Mesothelial cell of epicardium (in vitro differentiated cells): Measurements from ENCODE around the gene ISL1. TPM values are rescaled to one million over a fixed set of nuclear protein-coding genes. Genes with fewer than 3 reads are reported as not detected.

Source experiments
- DNase-seq, 2 experiments: peaks; one replicate each; pipeline ENCODE4 v3.0.0; 2021; ENCODE audit warnings: low spot score in 2 of 2; ENCODE audit not compliant: unreplicated experiment in 2 of 2
- H3K27ac Mint-ChIP-seq: 2 replicates; pipeline ENCODE4 v1.8.0; 2021; ENCODE audit warnings: mixed read lengths
- H3K27me3 Mint-ChIP-seq: 2 replicates; pipeline ENCODE4 v1.8.0; 2021; ENCODE audit warnings: low read depth, mixed read lengths
- H3K36me3 Mint-ChIP-seq: 2 replicates; pipeline ENCODE4 v1.8.0; 2021; ENCODE audit warnings: mixed read lengths
- H3K4me1 Mint-ChIP-seq: 2 replicates; pipeline ENCODE4 v1.8.0; 2021; ENCODE audit warnings: mixed read lengths
- H3K4me3 Mint-ChIP-seq: 2 replicates; pipeline ENCODE4 v1.8.0; 2021; ENCODE audit warnings: mild to moderate bottlenecking, moderate library complexity, mixed read lengths
- H3K9me3 Mint-ChIP-seq: 2 replicates; pipeline ENCODE4 v1.8.0; 2021; ENCODE audit warnings: mixed read lengths
- CTCF ChIP-seq: fragments of 200-600 bp; sonication (generic); IDR thresholded peaks from one replicate; pipeline ENCODE4 v1.5.0; 2021; ENCODE audit warnings: antibody characterized with exemption; ENCODE audit not compliant: unreplicated experiment
- total RNA-seq: library from RNA; stranded (reverse); gene quantifications from 3 replicates; pipeline ENCODE4 v1.2.1, GENCODE V29; 2021

Gene ISL1
- total RNA-seq, 1 donor from 2014 or later, result 13.7 TPM

GRCh38 chr5:51416149-51416548, 32.9 kb downstream of the ISL1 start:
- Mint-ChIP-seq H3K9me3 (peaks cover 3% of the 10 kb centered on the region), H3K36me3 (no peaks in the 10 kb centered on the region), H3K4me3 (no peak overlapping the region), H3K4me1 (peaks cover 9% of the 10 kb centered on the region), H3K27me3 (no peaks in the 10 kb centered on the region), H3K27ac (no peak overlapping the region)
- DNase-seq, result no peak
- TF ChIP-seq CTCF, result no peak

GRCh38 chr5:51433052-51433710, 49.9 kb downstream of the ISL1 start:
- Mint-ChIP-seq H3K27ac (no peak overlapping the region), H3K9me3 (peaks cover 14% of the 10 kb centered on the region), H3K27me3 (no peaks in the 10 kb centered on the region), H3K4me1 (peaks cover 9% of the 10 kb centered on the region), H3K36me3 (no peaks in the 10 kb centered on the region), H3K4me3 (no peak overlapping the region)
- no peak for TF ChIP-seq CTCF
- DNase-seq, result no peak

DNA sequence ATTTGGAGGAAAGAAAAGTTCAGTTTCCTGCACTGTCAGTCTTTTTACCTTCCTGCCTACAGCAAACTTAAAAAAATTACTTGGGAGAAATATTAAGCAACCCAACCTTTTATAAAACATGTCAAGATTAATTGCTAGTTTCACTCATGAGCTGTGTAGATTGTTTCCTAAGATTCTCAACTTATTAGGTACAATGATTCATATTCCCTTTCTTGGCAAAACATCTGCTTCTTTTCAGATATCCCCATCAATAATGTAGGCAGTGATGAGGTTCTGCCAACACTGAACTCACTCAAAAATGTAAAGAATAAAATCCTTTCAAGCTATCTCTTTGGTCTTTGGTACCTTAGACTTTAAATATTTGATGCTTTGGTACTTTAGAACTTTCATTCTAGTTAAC, 56.0 kb downstream of the ISL1 start:
- Mint-ChIP-seq H3K9me3 (peaks cover 12% of the 10 kb centered on the region), H3K4me3 (no peak overlapping the region), H3K4me1 (no peaks in the 10 kb centered on the region), H3K36me3 (no peaks in the 10 kb centered on the region), H3K27ac (no peak overlapping the region), H3K27me3 (no peaks in the 10 kb centered on the region)
- no peak for TF ChIP-seq CTCF
- no peak for DNase-seq
